Activated CD4-positive, alpha-beta memory T cell treated with anti-CD3 and anti-CD28 coated beads, Interleukin-2, amount 10 ng/mL, durations not matched to agents 7 days and 5 days (primary cell): Measurements from ENCODE around the gene BTBD2. TPM values are rescaled to one million over a fixed set of nuclear protein-coding genes. Genes with fewer than 3 reads are reported as not detected.

ENCODE experiments used
- CTCF ChIA-PET: fragments of 350-600 bp; sonication (Branson Sonifier 250); formaldehyde crosslinking; loops from one replicate; lab custom pipeline; 2021; ENCODE audit warnings: antibody characterized with exemption, inconsistent platforms; lab: Charles Lee
- POLR2A ChIA-PET: fragments of 350-600 bp; sonication (Branson Sonifier 250); formaldehyde crosslinking; loops from one replicate; lab custom pipeline; 2021; ENCODE audit warnings: antibody characterized with exemption; lab: Charles Lee
- DNase-seq: peaks from one replicate; pipeline ENCODE4 v3.0.0-alpha.2; 2020
- H3K27ac Mint-ChIP-seq: one replicate; pipeline ENCODE4 v1.8.0; 2021; ENCODE audit warnings: mild to moderate bottlenecking, mixed read lengths
- H3K27me3 Mint-ChIP-seq: one replicate; pipeline ENCODE4 v1.8.0; 2021; ENCODE audit warnings: mixed read lengths
- H3K36me3 Mint-ChIP-seq: one replicate; pipeline ENCODE4 v1.8.0; 2021; ENCODE audit warnings: low read depth, mixed read lengths
- H3K4me1 Mint-ChIP-seq: one replicate; pipeline ENCODE4 v1.8.0; 2021; ENCODE audit warnings: mixed read lengths
- H3K4me3 Mint-ChIP-seq: one replicate; pipeline ENCODE4 v1.8.0; 2021; ENCODE audit warnings: mild to moderate bottlenecking, mixed read lengths
- H3K9me3 Mint-ChIP-seq: one replicate; pipeline ENCODE4 v1.8.0; 2021; ENCODE audit warnings: mixed read lengths
- total RNA-seq, 2 experiments: library from RNA; stranded (reverse); gene quantifications; one replicate each; pipeline ENCODE4 v1.2.3, GENCODE V29; 2021

The BTBD2 gene
- total RNA-seq, 2 experiments from 2014 or later = 55.4 to 57.1 TPM

DNA sequence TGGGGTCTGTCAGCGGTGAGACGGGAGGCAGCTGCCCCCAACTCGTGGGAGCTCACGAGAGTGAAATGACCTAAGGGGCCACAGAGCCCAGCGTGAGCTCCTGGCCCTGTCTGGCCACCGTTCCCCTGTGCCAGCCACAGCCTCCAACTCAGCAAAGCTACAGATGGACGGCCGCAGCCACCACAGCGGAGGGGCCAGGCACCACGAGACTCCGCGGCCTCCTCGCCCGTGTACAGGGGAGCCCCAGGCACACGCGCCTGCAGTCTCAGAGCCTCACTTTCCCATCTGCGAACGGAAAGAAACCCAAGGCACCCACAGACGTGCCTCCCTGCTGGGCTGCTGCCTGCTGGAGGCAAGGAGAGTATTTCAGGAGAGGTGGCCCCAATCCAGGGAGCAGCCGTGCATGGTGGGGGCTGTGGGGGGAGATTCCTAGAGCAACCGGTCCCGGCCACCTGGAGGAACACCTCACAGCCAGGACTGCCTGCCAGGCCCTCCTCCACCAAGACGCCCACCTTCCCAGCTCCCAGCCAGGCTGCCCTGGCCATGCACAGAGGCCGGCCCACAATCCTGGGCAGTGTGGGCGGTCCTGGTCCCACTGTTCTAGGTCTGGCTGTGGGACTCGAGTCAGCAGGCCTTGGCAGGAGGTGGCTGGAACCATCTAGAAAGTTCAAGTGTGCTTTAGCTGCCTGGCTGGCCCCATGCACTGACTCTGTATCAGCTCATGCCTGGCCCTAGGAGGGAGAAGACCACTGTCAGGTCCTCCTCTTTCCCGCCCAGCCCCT, 33.6 kb upstream of the BTBD2 start:
- ChIA-PET POLR2A (interaction anchor here (0.8 to 2.9 kb wide), 7 partner anchors 9 to 107 kb away, joined by 3 to 20 read pairs (median 7); no protein-coding TSS in a partner anchor), CTCF (interaction anchor here (0.9 kb wide), 1 partner anchor 29 kb away, joined by 3 read pairs; no protein-coding TSS in a partner anchor)
- peak overlapping the region; percentile 75 for H3K4me3 Mint-ChIP-seq
- H3K27me3 Mint-ChIP-seq = no peaks in the 10 kb centered on the region
- H3K9me3 Mint-ChIP-seq = no peaks in the 10 kb centered on the region
- H3K36me3 Mint-ChIP-seq = peaks cover 16% of the 10 kb centered on the region
- no peak for DNase-seq
- H3K4me1 Mint-ChIP-seq = peaks cover 51% of the 10 kb centered on the region
- peak overlapping the region; percentile 44 for H3K27ac Mint-ChIP-seq

DNA sequence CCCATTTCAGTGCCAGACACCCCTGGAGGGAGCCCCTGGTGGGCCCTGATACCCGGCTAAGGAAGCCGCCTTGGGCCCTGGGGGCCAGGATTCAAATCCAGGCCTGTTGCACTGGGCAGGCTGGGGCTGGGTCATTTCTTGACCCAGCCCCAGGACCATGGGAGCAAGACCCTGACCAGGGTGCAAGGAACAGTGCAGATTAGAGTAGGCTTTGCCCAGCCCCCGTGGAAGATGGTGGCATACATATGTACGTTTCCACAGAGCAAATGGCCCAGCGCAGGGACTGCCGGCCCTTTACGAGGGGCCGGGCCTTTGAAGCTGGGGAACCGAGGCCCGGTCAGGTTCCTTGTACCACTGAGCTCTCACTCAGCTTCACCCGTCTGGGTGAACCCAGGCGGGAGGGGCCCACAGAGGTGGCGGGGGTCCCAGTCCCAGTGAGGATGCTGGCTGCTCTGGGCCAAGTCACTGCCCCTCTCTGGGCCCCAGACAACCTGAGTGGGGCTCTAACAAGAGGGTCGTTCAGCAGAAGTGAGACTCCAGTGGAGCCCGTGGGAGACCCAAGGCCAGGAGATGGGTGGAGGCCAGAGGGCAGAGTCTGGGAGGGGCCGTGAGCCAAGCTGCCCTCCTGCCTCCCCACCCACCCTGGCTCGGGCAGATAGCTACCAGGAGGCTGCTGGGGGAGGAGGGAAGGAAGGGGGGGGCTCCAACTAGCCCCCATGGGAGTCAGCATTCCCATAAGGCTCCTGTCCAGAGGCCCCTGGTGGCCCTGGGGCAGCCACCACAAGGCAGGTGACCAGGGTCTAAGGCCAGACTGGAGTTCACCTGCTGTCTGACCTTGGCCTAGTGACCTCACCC, 32.8 kb upstream of the BTBD2 start:
- no peaks in the 10 kb centered on the region for H3K9me3 Mint-ChIP-seq
- H3K36me3 Mint-ChIP-seq = peaks cover 19% of the 10 kb centered on the region
- peak overlapping the region; percentile 75 for H3K4me3 Mint-ChIP-seq
- POLR2A ChIA-PET = interaction anchor here (0.8 to 2.9 kb wide), 6 partner anchors 9 to 106 kb away, joined by 3 to 20 read pairs (median 7); no protein-coding TSS in a partner anchor
- no peaks in the 10 kb centered on the region for H3K27me3 Mint-ChIP-seq
- DNase-seq = no peak
- H3K4me1 Mint-ChIP-seq = peaks cover 54% of the 10 kb centered on the region
- H3K27ac Mint-ChIP-seq = peak overlapping the region; percentile 56
- CTCF ChIA-PET = interaction anchor here (0.9 kb wide), 1 partner anchor 28 kb away, joined by 3 read pairs; no protein-coding TSS in a partner anchor

DNA sequence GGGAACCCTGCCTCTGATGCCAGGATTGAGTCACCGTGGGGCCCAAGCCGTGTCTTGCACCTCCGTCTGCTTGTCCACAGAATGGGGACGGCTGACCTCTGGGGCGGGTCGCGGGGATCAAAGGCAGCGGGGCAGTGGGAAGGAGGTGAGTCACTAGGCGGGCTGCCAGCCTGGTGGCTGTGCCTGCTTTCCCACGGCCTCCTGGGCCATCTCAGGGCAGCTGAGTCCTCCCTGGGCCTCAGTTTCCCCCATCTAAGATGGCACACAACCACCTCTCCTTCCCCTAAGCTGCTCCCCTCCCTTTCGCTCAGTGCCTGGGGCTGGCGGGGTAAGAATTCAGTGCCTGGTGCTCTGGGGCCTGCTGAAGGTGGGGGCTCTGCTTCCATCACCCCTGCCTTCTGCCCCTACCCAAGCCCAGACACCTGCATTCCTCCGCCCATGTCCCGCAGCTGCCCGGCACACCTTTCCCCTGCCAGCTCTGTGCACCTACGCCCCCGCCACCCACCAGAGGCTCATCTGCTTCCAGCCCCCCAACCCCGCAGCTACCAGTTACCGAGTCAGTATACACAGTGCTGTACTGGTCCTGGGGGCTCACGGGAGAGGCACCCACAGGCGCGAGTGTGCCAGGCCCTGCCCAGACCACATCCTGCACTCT, 32.1 kb upstream of the BTBD2 start:
- peak overlapping the region; percentile 56 for H3K27ac Mint-ChIP-seq
- CTCF ChIA-PET = no interaction called here
- H3K4me1 Mint-ChIP-seq = peaks cover 61% of the 10 kb centered on the region
- peak overlapping the region; percentile 49 for H3K4me3 Mint-ChIP-seq
- no peaks in the 10 kb centered on the region for H3K9me3 Mint-ChIP-seq
- DNase-seq = no peak
- H3K36me3 Mint-ChIP-seq = peaks cover 19% of the 10 kb centered on the region
- H3K27me3 Mint-ChIP-seq = no peaks in the 10 kb centered on the region
- POLR2A ChIA-PET = interaction anchor here (1.0 to 2.9 kb wide), 3 partner anchors 8 to 15 kb away, joined by 3 to 20 read pairs (median 3); no protein-coding TSS in a partner anchor

DNA sequence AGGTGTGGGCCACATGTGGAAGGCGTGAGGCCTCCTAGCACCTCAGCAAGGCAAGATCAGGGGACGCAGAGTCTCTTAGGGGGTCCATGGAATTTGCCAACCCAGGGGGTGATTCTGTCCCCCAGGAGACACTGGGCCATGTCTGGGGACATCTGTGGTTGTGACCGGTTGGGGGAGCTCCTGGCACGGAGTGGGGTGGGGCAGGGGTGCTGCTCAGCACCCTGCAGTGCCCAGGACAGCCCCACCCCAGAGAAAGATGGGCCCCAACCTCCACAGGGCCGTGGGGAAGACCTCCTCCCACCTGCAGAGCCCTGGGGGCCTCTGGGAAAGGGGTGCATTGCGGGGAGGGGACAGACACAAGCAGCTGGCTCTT, 31.5 kb upstream of the BTBD2 start:
- Mint-ChIP-seq H3K27me3 (no peaks in the 10 kb centered on the region), H3K4me1 (peaks cover 59% of the 10 kb centered on the region), H3K9me3 (no peaks in the 10 kb centered on the region), H3K27ac (peak overlapping the region; percentile 56), H3K36me3 (peaks cover 19% of the 10 kb centered on the region), H3K4me3 (no peak overlapping the region)
- DNase-seq = no peak
- POLR2A ChIA-PET = interaction anchor here (1.0 to 1.2 kb wide), 2 partner anchors 15 kb away, joined by 3 read pairs; no protein-coding TSS in a partner anchor
- CTCF ChIA-PET = no interaction called here

DNA sequence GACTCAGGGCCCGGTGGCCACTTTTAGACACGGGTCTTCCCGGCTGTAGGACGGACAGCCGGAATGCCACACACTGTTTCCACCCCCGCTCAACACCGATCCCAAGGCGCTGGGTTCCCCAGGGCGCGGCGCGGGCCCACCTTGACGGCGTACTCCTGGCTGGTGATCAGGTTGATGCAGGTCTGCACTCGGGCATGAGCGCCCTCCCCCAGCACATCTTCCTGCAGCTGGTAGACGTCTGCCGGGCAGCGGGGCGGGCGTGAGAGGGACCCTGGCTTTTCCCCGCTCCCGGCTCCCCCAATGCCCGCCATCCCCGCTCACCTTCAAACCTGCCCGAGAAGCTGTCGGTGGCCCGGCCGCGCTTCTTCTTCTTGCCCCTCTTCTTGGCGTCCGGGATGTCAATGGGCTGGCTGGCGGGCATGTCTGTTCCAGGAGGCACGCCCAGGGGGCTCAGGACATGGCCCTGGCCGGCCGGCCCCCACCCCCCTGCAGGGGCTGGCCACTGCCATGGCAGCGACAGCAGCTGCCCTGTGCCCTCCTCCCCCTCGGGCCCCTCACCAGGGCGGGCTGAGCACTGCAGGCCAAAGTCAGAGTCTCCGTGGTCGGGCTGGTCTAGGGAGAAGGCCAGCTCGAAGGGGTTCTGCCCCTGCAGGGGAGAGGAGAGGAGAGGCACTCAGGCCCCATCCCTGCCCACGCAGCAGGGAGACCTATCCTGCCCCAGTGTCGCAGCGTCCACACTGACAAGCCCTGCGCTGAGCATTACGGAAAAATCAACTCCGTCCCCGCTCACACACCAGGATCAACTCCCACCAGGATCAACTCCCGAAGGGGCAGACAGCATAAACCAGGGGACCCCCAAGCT, 30.8 kb upstream of the BTBD2 start:
- H3K9me3 Mint-ChIP-seq = no peaks in the 10 kb centered on the region
- ChIA-PET CTCF (no interaction called here), POLR2A (interaction anchor here (1.0 to 1.2 kb wide), 2 partner anchors 14 to 15 kb away, joined by 3 read pairs; no protein-coding TSS in a partner anchor)
- H3K27ac Mint-ChIP-seq = no peak overlapping the region
- DNase-seq = no peak
- no peaks in the 10 kb centered on the region for H3K27me3 Mint-ChIP-seq
- H3K36me3 Mint-ChIP-seq = peaks cover 19% of the 10 kb centered on the region
- H3K4me1 Mint-ChIP-seq = peaks cover 55% of the 10 kb centered on the region
- no peak overlapping the region for H3K4me3 Mint-ChIP-seq

DNA sequence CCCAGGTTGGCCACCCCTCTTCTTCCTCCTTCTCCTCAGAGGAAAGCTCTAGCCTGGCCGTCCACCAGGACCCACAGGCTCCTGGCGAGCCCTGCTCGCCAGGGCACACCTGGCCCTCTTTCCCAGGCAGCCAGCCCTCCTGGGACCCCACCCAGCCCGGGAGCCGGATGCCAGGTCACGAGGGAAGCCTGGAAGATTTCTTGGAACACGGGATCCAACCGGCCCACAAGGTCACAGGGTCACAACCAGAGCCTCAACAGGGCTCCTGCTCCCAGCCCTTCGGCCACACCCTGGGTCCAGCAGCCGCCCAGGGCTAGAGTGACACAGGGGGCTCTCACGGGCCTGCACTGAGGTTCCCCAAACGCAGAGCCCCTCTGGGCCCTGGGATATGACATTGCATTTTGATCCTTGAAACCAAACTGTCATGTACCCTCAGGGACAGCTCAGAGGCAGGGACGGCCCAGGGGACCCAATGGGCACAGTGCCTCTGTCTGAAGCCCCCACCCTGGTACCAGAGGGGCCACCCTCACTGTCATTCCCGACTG, 30.1 kb upstream of the BTBD2 start:
- ChIA-PET CTCF (no interaction called here), POLR2A (no interaction called here)
- Mint-ChIP-seq H3K27me3 (no peaks in the 10 kb centered on the region), H3K4me1 (peaks cover 60% of the 10 kb centered on the region), H3K9me3 (no peaks in the 10 kb centered on the region), H3K36me3 (peaks cover 25% of the 10 kb centered on the region), H3K4me3 (no peak overlapping the region), H3K27ac (no peak overlapping the region)
- DNase-seq = no peak

DNA sequence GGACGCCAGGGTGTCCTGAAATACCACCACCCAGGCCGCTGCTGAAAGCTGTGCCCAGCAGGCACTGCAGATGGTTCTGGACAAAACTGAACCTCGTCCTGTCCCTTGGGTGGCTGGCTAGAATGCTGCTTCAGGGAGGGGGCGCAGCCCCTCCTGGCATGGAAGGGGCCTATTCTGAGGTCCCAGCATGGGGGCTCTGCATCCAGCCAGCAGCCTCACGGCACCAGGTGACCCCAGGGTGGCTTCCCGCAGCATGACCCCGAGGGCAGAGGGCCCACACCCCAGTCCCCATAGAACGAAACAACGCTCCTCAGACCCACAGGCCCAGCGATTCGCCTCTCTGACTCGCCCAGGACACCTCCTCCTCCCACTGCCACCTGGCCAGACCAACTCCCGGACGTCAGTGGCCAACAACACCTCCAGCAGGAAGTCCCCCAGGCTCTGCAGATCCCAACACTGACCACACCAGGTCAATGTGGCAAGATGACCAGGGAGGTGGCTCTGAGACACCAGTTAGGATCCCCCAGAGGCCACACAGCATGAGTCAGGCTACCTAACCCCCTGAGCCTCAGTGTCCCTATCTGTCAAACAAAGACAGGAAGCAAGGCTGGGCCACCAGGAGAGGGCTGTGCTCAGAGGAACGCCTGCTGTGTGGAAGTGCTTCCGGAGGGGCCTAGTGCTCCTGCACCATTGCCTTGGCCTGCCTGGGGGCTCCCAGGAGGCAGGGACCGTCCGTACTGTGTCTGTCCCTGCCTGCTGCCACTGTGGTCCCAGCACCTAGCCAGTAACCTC, 29.4 kb upstream of the BTBD2 start:
- CTCF ChIA-PET = no interaction called here
- POLR2A ChIA-PET = interaction anchor here (1.4 kb wide), 1 partner anchor 12 kb away, joined by 6 read pairs; no protein-coding TSS in a partner anchor

DNA sequence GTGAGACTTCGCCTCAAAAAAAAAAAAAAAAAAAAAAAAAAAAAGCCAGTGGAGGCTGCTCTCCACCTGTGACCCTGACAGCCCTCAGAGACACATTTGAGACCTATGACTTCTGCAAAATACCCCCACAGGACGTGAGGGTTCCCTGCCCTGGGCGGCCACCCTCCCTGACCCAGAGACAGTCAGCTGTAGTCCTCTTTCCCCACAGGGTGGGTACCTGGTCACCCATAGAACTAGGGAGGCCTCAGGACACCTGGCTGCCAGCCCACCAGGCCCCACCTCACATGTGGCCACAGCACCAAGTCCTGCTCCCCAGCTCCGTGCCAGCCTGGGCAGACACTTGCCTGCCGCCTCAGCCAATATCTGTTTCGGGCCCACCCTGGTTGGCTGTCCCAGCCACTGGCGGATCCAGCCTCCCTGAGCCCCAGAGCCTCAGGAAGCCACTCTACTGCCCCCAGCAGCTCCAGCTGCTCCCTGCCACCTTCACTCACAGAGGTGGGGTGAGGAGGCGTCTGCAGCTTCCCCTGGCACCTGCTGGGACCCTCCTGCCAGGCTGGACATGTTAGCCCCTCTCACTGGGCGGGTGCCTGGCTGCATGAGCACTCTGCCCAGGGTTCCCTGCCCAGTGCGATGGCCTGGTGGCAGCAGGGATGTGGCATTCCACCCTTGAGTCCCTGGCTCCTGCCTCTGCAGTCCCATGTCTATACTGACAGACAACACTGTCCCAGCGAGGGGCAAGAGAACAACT, 28.6 kb upstream of the BTBD2 start:
- Mint-ChIP-seq H3K4me3 (no peak overlapping the region), H3K27me3 (no peaks in the 10 kb centered on the region), H3K27ac (peak overlapping the region; percentile 68), H3K36me3 (peaks cover 28% of the 10 kb centered on the region), H3K4me1 (peaks cover 53% of the 10 kb centered on the region), H3K9me3 (no peaks in the 10 kb centered on the region)
- ChIA-PET CTCF (interaction anchor here (0.6 to 0.7 kb wide), 2 partner anchors 13 to 24 kb away, joined by 3 read pairs; no protein-coding TSS in a partner anchor), POLR2A (interaction anchor here (0.9 to 3.2 kb wide), 4 partner anchors 8 to 12 kb away, joined by 3 to 25 read pairs (median 6); partner anchors contain the start of gene MKNK2)
- no peak for DNase-seq

More for the DNA sequence above, 29.4 kb upstream of the BTBD2 start:
- Mint-ChIP-seq H3K27ac (peak overlapping the region; percentile 45), H3K9me3 (no peaks in the 10 kb centered on the region), H3K4me3 (no peak overlapping the region), H3K27me3 (no peaks in the 10 kb centered on the region), H3K36me3 (peaks cover 29% of the 10 kb centered on the region), H3K4me1 (peaks cover 60% of the 10 kb centered on the region)
- peak; percentile 14 for DNase-seq

DNA sequence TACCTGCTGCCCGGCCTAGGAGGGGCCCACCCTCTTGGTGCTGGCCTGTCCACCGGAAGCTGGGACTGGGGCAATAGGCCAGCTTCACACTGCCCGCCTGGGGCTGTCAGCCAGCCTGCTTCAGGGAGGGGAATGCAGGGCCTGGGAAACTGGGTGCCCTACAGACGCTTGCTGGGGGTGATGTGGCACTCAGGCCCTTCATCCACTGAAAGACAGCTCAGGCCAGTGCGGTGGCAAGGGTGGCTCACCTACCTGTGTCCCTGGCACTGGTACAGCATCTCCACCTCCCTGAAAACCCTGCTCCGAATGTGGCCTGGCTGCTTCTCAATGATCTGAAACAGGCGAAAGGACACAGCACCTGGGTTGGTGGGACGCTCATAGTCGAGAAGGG, 27.7 kb upstream of the BTBD2 start:
- peaks cover 45% of the 10 kb centered on the region for H3K4me1 Mint-ChIP-seq
- no peak for DNase-seq
- POLR2A ChIA-PET = interaction anchor here (0.9 to 3.2 kb wide), 8 partner anchors 9 to 52 kb away, joined by 3 to 25 read pairs (median 6); partner anchors contain the start of genes MKNK2 and MOB3A

More for the DNA sequence above, 27.7 kb upstream of the BTBD2 start:
- Mint-ChIP-seq H3K9me3 (no peaks in the 10 kb centered on the region), H3K27me3 (no peaks in the 10 kb centered on the region), H3K36me3 (peaks cover 30% of the 10 kb centered on the region), H3K4me3 (peak overlapping the region; percentile 30), H3K27ac (peak overlapping the region; percentile 77)
- CTCF ChIA-PET = interaction anchor here (0.6 to 1.0 kb wide), 3 partner anchors 12 to 1089 kb away, joined by 3 to 4 read pairs (median 3); no protein-coding TSS in a partner anchor
